Epithelial cell of proximal tubule (primary cell): ENCODE measurements around the gene SH3BGRL3. TPM values are rescaled to one million over a fixed set of nuclear protein-coding genes. Genes with fewer than 3 reads are reported as not detected.
"Not testable (repeated sequence)": the region's sequence is repeated elsewhere in the genome, so short reads cannot be mapped to it uniquely, and the experiment has no call there.

Experiments used
- DNase-seq: peaks from one replicate; pipeline ENCODE4 v3.0.0-alpha.2; 2011; ENCODE audit warnings: low read depth
- H3K4me3 ChIP-seq: 2 replicates; pipeline ENCODE4 v1.5.1; 2011; ENCODE audit warnings: low read depth, mild to moderate bottlenecking, low read length
- CTCF ChIP-seq: conservative IDR thresholded peaks from 2 replicates; pipeline ENCODE4 v1.5.1; 2012; ENCODE audit warnings: low read depth, mild to moderate bottlenecking, low read length
- total RNA-seq: library from RNA; depleted of rRNA; stranded (reverse); fragments of >200 nt; gene quantifications from 2 replicates; pipeline ENCODE4 v1.2.3, GENCODE V29; 2015

The SH3BGRL3 gene
- total RNA-seq, 1 donor from 2014 or later, result 184 TPM

GRCh38 chr1:26307363-26307781 is 27.5 kb downstream of the SH3BGRL3 start:
- no peak overlapping the region for H3K4me3 ChIP-seq
- DNase-seq, result no peak
- no peak for TF ChIP-seq CTCF

GRCh38 chr1:26307966-26308899 is 28.3 kb downstream of the SH3BGRL3 start:
- not testable (repeated sequence) for H3K4me3 ChIP-seq, DNase-seq

- no peak overlapping the region for H3K4me3 ChIP-seq
- DNase-seq, result no peak
- no peak for TF ChIP-seq CTCF
Measured at GRCh38 chr1:26314501-26314900, 34.6 kb downstream of the SH3BGRL3 start.

- TF ChIP-seq CTCF, result no peak
- no peak overlapping the region for H3K4me3 ChIP-seq
- no peak for DNase-seq
Measured at GRCh38 chr1:26315874-26316850, 36.3 kb downstream of the SH3BGRL3 start.

GRCh38 chr1:26317146-26317545 is 37.3 kb downstream of the SH3BGRL3 start:
- no peak for DNase-seq
- H3K4me3 ChIP-seq, result no peak overlapping the region
- no peak for TF ChIP-seq CTCF

GRCh38 chr1:26317612-26318337 is 37.9 kb downstream of the SH3BGRL3 start, which contains the start of gene CD52:
Gene CD52 (plus strand): TSS chr1:26317958. CDS start chr1:26318018, 60 bp downstream.
- DNase-seq, result no peak
- H3K4me3 ChIP-seq, result no peak within 1 kb of the TSS
- TF ChIP-seq CTCF, result no peak
